C1 segment of cervical spinal cord (tissue), 14 donors: ENCODE results near the gene MYO1E.

Source experiments
- DNase-seq, 14 donors: peaks; one replicate each; lab custom pipeline; 2025; lab: John Stamatoyannopoulos, UW

The MYO1E gene

DNA sequence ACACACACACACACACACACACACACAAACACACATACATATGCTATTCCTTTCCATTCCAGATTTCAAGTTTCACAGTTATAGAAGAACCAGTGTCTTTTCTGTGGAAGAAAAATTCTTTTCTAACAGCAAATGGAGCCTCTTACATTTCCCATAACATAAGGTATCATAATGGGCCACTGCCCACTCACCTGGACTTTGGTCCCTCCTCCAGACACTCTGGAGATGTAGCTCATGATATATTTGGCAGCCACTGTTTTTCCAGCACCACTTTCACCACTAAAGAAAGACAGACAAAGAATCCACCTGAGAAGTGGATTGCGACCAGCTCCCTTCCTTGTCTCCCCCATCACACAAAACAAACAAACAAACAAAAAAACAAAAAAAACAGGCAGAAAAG, 136.3 kb downstream of the MYO1E start:
- no peak for DNase-seq

GRCh38 chr15:59232476-59232875, 140.2 kb downstream of the MYO1E start:
- no peak for DNase-seq

GRCh38 chr15:59230531-59231055, 142.1 kb downstream of the MYO1E start:
- DNase-seq: no peak

DNA sequence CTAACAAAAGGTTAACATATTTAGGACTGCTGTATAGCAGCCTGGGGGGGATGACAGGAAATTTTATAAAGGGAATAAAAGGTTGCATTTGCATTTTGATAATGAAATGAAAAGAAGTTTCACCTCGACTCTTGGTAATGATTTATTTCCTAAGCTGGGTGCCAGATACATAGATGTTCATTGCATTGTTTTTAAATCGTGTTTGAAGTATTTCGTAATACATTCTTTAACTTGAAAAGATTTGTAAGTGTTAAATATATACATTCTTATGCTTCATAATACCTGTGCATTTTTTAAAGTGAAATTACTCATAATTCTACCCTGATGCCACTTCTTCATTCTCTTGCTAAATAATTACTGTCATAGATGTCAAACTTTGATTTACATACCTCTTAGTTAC, 143.2 kb downstream of the MYO1E start:
- DNase-seq: no peak

DNA sequence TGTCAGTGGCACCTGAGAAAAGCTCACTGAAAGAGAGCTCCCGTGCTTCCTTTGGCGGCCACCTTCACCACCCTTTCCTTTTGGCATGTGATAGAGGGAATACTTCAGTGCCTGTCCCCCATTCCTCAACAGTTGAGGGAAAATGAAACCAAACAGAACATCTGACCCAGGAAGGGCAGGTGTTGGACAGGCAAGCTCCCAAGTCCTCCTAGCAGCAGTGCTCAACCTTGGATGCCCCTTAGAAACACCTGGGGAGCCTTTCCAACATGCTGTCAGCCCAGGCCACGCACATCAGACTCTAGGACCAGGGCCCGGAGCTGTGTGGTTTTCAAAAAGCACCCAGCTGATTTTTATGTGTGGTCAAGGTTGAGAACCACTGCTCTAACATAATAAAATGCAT, 143.7 kb downstream of the MYO1E start:
- DNase-seq: no peak

- no peak for DNase-seq
Observed at GRCh38 chr15:59227021-59227420, 145.7 kb downstream of the MYO1E start.

GRCh38 chr15:59224474-59224873, 148.2 kb downstream of the MYO1E start:
- DNase-seq: no peak

DNA sequence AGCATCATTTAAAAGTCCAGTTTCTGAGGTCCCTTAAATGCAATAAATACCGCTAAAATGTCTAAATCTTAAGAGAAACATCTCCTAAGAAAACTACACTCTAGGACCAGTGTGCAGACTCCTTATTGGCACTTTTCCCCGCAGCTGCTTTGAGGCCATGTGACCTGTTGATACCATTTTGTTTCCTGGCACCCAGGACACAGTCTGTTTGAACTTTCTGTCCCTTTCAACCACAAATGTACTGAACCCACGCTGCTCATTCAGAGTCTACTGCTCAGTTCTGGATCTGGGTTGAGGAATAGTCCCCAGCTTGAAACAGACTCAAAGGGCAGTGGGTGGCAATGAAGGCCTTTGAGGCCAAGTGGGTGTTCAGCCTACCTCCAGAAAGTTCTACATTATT, 148.9 kb downstream of the MYO1E start:
- no peak for DNase-seq

GRCh38 chr15:59222906-59223550, 149.6 kb downstream of the MYO1E start:
- no peak for DNase-seq

GRCh38 chr15:59221511-59222505, 150.9 kb downstream of the MYO1E start:
- DNase-seq: no peak

DNA sequence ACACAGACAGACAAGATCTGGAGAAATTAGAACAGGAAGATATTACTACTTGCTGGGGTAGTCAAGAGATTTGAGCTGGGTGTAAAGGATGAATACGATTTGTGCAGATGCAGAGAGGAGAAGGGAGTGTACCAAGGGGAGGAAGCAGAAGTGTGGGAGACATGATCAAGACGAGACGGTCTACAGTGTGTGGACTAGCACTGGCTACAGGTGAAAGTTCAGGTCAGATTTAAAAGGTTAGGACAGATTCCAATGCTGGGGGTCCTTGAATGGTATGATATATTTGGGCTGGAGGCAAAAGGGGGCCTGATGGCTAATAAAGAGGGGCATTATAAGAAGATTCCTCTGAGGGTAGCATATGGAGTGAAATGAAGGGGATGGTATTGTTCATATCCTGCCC, 154.0 kb downstream of the MYO1E start:
- DNase-seq: no peak

GRCh38 chr15:59217876-59218498, 154.7 kb downstream of the MYO1E start:
- DNase-seq: no peak

DNA sequence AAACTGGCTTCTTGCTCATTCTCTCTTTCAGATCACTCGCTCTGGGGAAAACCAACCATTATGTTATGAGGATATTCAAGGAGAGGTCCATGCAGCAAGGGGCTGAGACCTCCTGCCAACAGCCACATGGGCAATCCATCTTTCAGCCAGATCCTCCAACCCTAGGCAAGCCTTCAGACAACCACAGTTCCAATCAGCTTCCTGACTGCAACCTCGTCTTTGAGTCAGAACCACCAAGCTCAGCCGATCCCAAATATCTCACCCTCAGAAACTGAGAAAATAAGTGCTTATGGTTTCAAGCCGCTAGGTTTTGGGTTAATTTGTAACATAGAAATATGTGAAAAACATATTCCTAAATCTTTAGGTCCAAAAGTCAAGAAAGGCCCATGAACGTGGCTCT, 155.8 kb downstream of the MYO1E start:
- DNase-seq: no peak

GRCh38 chr15:59210186-59210585, 162.5 kb downstream of the MYO1E start:
- no peak for DNase-seq

- no peak for DNase-seq
Observed at GRCh38 chr15:59208613-59209249, 163.9 kb downstream of the MYO1E start.

GRCh38 chr15:59206623-59207183, 166.0 kb downstream of the MYO1E start, which contains the start of gene LDHAL6B:
Gene LDHAL6B, plus strand, starts transcription at chr15:59206843. Its CDS starts 98 bp downstream, at chr15:59206941.
- DNase-seq: no peak

DNA sequence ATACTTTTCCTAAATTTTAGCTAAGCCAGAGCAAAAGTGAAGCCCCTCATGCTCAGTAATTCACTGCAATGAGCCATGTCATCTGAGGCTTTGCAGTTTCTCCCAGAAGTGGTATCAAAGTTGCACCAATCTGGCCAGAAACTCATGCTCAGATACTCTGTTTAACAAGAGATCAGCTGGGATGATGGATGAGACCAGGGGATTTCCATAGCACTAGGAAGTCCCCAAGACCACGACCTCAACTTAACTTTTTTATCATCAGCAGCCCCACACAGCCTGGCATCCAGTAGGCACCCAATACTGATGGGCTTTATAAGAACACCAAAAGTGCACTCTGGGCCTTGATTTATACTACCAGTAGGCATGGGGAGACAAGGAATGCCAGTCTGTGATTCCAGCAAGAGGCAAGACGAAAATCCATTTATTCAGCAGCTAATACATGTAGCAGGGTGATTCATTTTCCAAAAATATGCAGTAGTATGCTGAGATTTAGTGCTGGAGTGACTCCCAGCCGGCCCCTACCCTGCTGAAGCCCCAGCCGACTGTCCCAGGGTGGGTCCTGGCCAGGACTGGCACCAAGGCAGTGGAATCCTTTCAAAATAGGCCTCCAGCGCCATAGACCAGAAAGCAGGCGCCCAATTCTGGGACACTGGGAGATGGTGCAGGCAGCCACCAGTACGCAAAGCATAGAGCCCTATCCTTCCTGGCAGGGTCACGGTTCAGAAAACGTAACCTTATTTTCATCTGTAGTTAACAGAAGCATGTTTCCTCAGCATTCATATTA, 166.6 kb downstream of the MYO1E start:
- DNase-seq: no peak

DNA sequence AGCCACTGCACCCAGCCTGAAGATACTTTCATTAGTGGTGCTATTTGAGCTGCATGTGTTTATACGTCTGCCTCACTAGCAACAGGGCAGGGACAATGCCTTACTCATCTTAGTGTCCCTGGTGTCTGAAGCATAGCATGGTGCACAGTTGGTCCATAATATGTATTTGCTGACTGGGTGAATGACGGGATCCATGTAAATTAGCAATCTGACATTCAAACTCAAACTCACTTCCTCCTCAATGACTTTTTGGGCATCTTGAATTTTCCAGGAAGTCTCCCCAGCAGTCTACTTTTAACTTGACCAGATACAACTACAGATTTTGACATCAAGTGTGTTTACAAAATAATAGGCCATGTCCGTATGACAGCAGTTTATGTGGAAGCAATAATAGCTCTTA, 169.0 kb downstream of the MYO1E start:
- no peak for DNase-seq

- DNase-seq: no peak
Observed at GRCh38 chr15:59203008-59203407, 169.7 kb downstream of the MYO1E start.

- DNase-seq: no peak
Observed at GRCh38 chr15:59200560-59200959, 172.1 kb downstream of the MYO1E start.
